ENCODE measurements around the gene CEACAM16.

Gene CEACAM16, protein sequence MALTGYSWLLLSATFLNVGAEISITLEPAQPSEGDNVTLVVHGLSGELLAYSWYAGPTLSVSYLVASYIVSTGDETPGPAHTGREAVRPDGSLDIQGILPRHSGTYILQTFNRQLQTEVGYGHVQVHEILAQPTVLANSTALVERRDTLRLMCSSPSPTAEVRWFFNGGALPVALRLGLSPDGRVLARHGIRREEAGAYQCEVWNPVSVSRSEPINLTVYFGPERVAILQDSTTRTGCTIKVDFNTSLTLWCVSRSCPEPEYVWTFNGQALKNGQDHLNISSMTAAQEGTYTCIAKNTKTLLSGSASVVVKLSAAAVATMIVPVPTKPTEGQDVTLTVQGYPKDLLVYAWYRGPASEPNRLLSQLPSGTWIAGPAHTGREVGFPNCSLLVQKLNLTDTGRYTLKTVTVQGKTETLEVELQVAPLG

DNA sequence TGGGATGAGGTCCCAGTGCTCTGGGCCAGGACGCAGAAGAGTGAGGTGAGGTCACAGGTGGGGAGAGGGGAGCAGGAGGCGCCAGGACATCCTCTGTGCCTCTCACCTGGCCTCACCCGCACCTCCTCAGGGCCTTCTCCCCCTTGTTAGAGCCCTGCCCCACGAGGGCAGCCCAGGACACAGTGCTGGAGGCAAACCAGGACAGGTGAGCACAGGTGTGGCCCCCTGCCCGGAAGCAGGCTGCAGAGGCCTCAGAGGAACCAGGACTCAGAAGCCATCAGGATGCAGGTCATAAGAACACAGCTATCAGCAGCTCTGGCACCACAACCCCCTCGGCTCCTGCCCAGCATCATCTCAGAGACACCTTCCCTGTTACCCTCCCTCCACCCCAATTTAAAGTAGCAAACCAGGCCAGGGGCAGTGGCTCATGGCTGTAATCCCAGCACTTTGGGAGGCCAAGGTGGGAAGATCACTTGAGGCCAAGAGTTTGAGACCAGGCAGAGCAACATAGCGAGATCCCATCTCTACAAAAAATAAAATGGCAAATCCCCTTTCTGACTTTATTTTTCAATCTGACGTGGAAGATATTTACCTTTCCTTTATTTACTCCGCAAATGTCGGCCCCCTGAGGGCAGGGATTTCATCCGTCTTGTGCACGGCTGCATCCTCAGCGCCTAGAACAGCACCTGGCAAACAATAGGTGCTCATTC is at the start of gene CEACAM16:
Gene CEACAM16 (plus strand): TSS at position 660 of the 710 bp plus-strand sequence. CDS start 2,306 bp downstream, outside the sequence.
- no peak for DNase-seq (ENCODE audit: extremely low spot score)
- TF ChIP-seq ELF4 (IDR thresholded peaks at IDR 0.05) (no peak), ZNF384 (IDR thresholded peaks at IDR 0.05) (no peak), LEF1 (IDR thresholded peaks at IDR 0.05; ENCODE audit: borderline replicate concordance) (no peak), FOXK2 (IDR thresholded peaks at IDR 0.05) (no peak), SUZ12 (IDR thresholded peaks at IDR 0.05) (no peak)
- ChIA-PET CTCF (no interaction called here), POLR2A (no interaction called here)

- ChIA-PET POLR2A (no interaction called here), CTCF (no interaction called here)
- no peak for TF ChIP-seq FOXK2 (IDR thresholded peaks at IDR 0.05)
- no peak for TF ChIP-seq SP1 (IDR thresholded peaks at IDR 0.05)
- TF ChIP-seq BHLHE40 (IDR thresholded peaks at IDR 0.05; ENCODE audit: borderline replicate concordance) = no peak
- TF ChIP-seq ARNT (IDR thresholded peaks at IDR 0.05) = no peak
- no peak for TF ChIP-seq PKNOX1 (IDR thresholded peaks at IDR 0.05)
- TF ChIP-seq FOXM1 (IDR thresholded peaks at IDR 0.05; ENCODE audit: borderline replicate concordance) = no peak
- TF ChIP-seq LEF1 (IDR thresholded peaks at IDR 0.05; ENCODE audit: borderline replicate concordance) = no peak
- no peak for TF ChIP-seq CTBP1 (IDR thresholded peaks at IDR 0.05; ENCODE audit: borderline replicate concordance)
- no peak for TF ChIP-seq HDGF (IDR thresholded peaks at IDR 0.05; ENCODE audit: borderline replicate concordance)
- no peak for TF ChIP-seq ELF4 (IDR thresholded peaks at IDR 0.05)
- no peak for TF ChIP-seq ZNF384 (IDR thresholded peaks at IDR 0.05)
- TF ChIP-seq SUZ12 (IDR thresholded peaks at IDR 0.05) = no peak
- TF ChIP-seq TARDBP (IDR thresholded peaks at IDR 0.05) = no peak
- no peak for TF ChIP-seq FOXA1 (IDR thresholded peaks at IDR 0.05)
- TF ChIP-seq NFRKB (IDR thresholded peaks at IDR 0.05) = no peak
- TF ChIP-seq L3MBTL2 (conservative IDR thresholded peaks at IDR 0.05) = no peak
- no peak for DNase-seq (ENCODE audit: extremely low spot score)
These were observed 49.3 kb upstream of the CEACAM16 start for GRCh38 chr19:44649578-44650145.

DNA sequence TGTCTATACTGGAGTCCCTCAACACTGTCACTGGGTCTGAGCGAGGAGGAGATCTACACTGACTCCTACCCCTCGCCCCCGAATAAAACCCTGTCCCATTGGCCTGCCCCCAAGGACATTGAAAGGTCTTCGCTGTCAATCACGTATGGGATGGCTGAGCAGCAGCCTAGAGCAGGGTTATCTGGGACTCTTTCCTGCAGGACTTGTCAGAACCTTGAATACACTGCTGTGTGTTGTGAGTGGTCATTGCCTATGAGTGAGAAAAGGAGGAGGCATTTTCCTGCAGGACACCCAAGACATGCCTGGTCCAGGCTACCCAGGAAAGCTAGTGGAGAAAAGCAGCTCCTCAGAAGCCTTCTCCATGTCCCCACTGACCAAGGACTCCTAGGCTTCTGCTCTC is 45.6 kb upstream of the CEACAM16 start:
- no peak for TF ChIP-seq L3MBTL2 (conservative IDR thresholded peaks at IDR 0.05)
- 0 out of 2 replicates have a peak, but pooled peaks have one; percentile 7 for TF ChIP-seq PKNOX1 (IDR thresholded peaks at IDR 0.05)
- DNase-seq (ENCODE audit: extremely low spot score) = no peak
- ChIA-PET POLR2A (interaction anchor here (1.9 kb wide), 1 partner anchor 10 kb away, joined by 10 read pairs; the partner anchor contains the start of gene PVR), CTCF (interaction anchor here (1.0 to 1.4 kb wide), 2 partner anchors 76 to 83 kb away, joined by 3 to 4 read pairs; no protein-coding TSS in a partner anchor)

DNA sequence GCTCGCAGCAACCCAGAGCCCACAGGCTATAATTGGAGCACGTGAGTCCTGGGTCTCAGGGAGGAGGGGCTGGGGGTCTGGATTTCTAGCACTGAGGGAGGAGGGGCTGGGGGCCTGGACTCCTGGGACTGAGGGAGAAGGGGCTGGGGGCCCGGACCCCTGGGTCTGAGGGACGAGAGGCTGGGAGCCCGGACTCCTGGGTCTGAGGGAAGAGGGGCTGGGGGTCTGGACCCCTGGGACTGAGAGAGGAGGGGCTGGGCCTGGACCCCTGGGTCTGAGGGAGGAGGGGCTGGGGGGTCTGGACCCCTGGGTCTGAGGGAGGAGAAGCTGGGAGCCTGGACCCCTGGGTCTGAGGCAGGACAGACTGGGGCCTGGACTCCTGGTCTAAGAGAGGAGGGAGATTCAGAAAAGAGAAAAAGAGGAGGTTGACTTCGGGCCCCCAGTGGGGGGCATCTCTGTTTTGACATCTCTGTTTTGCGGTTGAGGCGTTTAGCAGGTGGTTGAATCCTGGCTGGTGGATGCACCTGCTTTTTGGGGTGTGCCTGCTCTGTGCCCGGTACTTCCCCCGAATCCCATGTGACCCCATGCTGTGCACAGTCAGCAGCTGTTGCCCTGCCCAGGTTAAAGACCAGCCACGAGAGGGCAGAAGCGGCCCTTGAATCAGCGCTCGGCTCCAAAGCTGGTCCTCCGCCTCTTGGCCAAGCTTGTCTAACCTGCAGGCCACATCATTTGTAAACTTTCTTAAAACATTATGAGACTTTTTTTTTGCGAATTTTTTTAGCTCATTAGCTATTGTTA is 44.8 kb upstream of the CEACAM16 start:
- POLR2A ChIA-PET = interaction anchor here (1.9 kb wide), 1 partner anchor 10 kb away, joined by 10 read pairs; the partner anchor contains the start of gene PVR
- peak; percentile 34 for DNase-seq (ENCODE audit: extremely low spot score)
- TF ChIP-seq BHLHE40 (IDR thresholded peaks at IDR 0.05; ENCODE audit: borderline replicate concordance) = no peak
- TF ChIP-seq SP1 (IDR thresholded peaks at IDR 0.05) = no peak
- TF ChIP-seq TARDBP (IDR thresholded peaks at IDR 0.05) = no peak
- no peak for TF ChIP-seq HDGF (IDR thresholded peaks at IDR 0.05; ENCODE audit: borderline replicate concordance)
- no peak for TF ChIP-seq FOXA1 (IDR thresholded peaks at IDR 0.05)
- no peak for TF ChIP-seq FOXM1 (IDR thresholded peaks at IDR 0.05; ENCODE audit: borderline replicate concordance)
- CTCF ChIA-PET = interaction anchor here (0.6 kb wide), 2 partner anchors 135 to 503 kb away, joined by 3 to 4 read pairs; no protein-coding TSS in a partner anchor

- no peak for TF ChIP-seq BHLHE40 (IDR thresholded peaks at IDR 0.05; ENCODE audit: borderline replicate concordance)
- no peak for TF ChIP-seq NFRKB (IDR thresholded peaks at IDR 0.05)
- no peak for TF ChIP-seq SUZ12 (IDR thresholded peaks at IDR 0.05)
- no peak for TF ChIP-seq L3MBTL2 (conservative IDR thresholded peaks at IDR 0.05)
- TF ChIP-seq PKNOX1 (IDR thresholded peaks at IDR 0.05) = no peak
- TF ChIP-seq HDGF (IDR thresholded peaks at IDR 0.05; ENCODE audit: borderline replicate concordance) = no peak
- no peak for TF ChIP-seq LEF1 (IDR thresholded peaks at IDR 0.05; ENCODE audit: borderline replicate concordance)
- DNase-seq (ENCODE audit: extremely low spot score) = peak; percentile 70
- CTCF ChIA-PET = interaction anchor here (0.6 to 2.5 kb wide), 2 partner anchors 86 to 192 kb away, joined by 3 to 12 read pairs; no protein-coding TSS in a partner anchor
- POLR2A ChIA-PET = interaction anchor here (0.8 to 1.1 kb wide), 4 partner anchors 13 to 86 kb away, joined by 3 to 5 read pairs (median 4); partner anchors contain the start of gene PVR
These were observed 41.6 kb upstream of the CEACAM16 start for GRCh38 chr19:44657211-44657921.

Measured in HEK293T (cell line).